Suprapubic skin (tissue), 4 donors: Measurements from ENCODE around the gene KDM4B. TPM values are rescaled to one million over a fixed set of nuclear protein-coding genes. Genes with fewer than 3 reads are reported as not detected.

Experiments used
- DNase-seq, 2 donors: peaks; one replicate each; pipeline ENCODE4 v3.0.0-alpha.2; 2019; ENCODE audit warnings: low spot score in 2 of 2
- H3K27ac ChIP-seq: fragments of 200-600 bp; sonication (generic); one replicate; pipeline ENCODE4 v1.5.1; 2019
- H3K27me3 ChIP-seq: fragments of 200-600 bp; sonication (generic); one replicate; pipeline ENCODE4 v1.5.1; 2019
- H3K36me3 ChIP-seq: fragments of 200-600 bp; sonication (generic); one replicate; pipeline ENCODE4 v1.5.1; 2019
- H3K4me1 ChIP-seq: fragments of 200-600 bp; sonication (generic); one replicate; pipeline ENCODE4 v1.5.1; 2019
- H3K4me3 ChIP-seq: fragments of 200-600 bp; sonication (generic); one replicate; pipeline ENCODE4 v1.5.1; 2019; ENCODE audit warnings: mild to moderate bottlenecking
- H3K9me3 ChIP-seq: fragments of 200-600 bp; sonication (generic); one replicate; pipeline ENCODE4 v1.5.1; 2019
- CTCF ChIP-seq, 2 donors: fragments of 200-600 bp in 1 of 2; fragments of 450-650 bp in 1 of 2; sonication (generic) in 1 of 2; IDR thresholded peaks; one replicate each; pipeline ENCODE4 v1.5.1; 2016 to 2019; ENCODE audit warnings: antibody characterized with exemption in 2 of 2, mild to moderate bottlenecking in 1 of 2, moderate library complexity in 1 of 2
- EP300 ChIP-seq: sonication (generic); formaldehyde crosslinking; IDR thresholded peaks from one replicate; pipeline ENCODE4 v1.6.1; 2017; ENCODE audit warnings: antibody characterized with exemption
- POLR2A ChIP-seq, 2 donors: fragments of 450-650 bp; IDR thresholded peaks; one replicate each; pipeline ENCODE4 v1.6.1; 2017; ENCODE audit warnings: antibody characterized with exemption in 2 of 2, mild to moderate bottlenecking in 2 of 2, moderate library complexity in 2 of 2
- POLR2AphosphoS5 ChIP-seq, 3 donors: sonication (generic); formaldehyde crosslinking; IDR thresholded peaks; one replicate each; pipeline ENCODE4 v1.6.1; 2017; ENCODE audit warnings: antibody characterized with exemption in 3 of 3
- WGBS: methylation state at CpG from one replicate; pipeline ENCODE4 v1.1.5; 2018; 5-methylcytosine and 5-hydroxymethylcytosine counted together
- total RNA-seq, 4 donors: library from RNA; depleted of rRNA; stranded (reverse); fragments of >200 nt; gene quantifications; one replicate each; pipeline ENCODE4 v1.1.0, GENCODE V29; 2016

KDM4B gene
- total RNA-seq, 4 donors from 2014 or later = 34.2 to 82.7 (median 48.7) TPM

GRCh38 chr19:5139583-5140325 lies 170.8 kb downstream of the KDM4B start:
- Histone ChIP-seq H3K27me3 (no peaks in the 10 kb centered on the region), H3K36me3 (peaks cover 100% of the 10 kb centered on the region)
- 83% methylated on average over 15 of the region's 21 CpGs for WGBS

GRCh38 chr19:5141129-5141849 lies 172.4 kb downstream of the KDM4B start:
- Histone ChIP-seq H3K27ac (no peak overlapping the region), H3K4me3 (no peak overlapping the region), H3K4me1 (peaks cover 3% of the 10 kb centered on the region), H3K36me3 (peaks cover 100% of the 10 kb centered on the region), H3K9me3 (no peaks in the 10 kb centered on the region), H3K27me3 (no peaks in the 10 kb centered on the region)
- TF ChIP-seq EP300 (no peak), POLR2A (IDR thresholded peaks at IDR 0.05) (no peak), POLR2AphosphoS5 (IDR thresholded peaks at IDR 0.05) (no peak)
- 92% methylated on average over 25 of the region's 37 CpGs for WGBS
- DNase-seq = no peak

More at GRCh38 chr19:5139583-5140325, 170.8 kb downstream of the KDM4B start:
- Histone ChIP-seq H3K9me3 (no peaks in the 10 kb centered on the region), H3K4me1 (peaks cover 2% of the 10 kb centered on the region), H3K4me3 (no peak overlapping the region), H3K27ac (no peak overlapping the region)
- DNase-seq = no peak
- no peak for TF ChIP-seq EP300
- TF ChIP-seq POLR2AphosphoS5 (IDR thresholded peaks at IDR 0.05) = no peak
- no peak for TF ChIP-seq CTCF (IDR thresholded peaks at IDR 0.05)
- no peak for TF ChIP-seq POLR2A (IDR thresholded peaks at IDR 0.05)

- no peak overlapping the region for H3K4me3 ChIP-seq
- 76% methylated on average over 6 of the region's 36 CpGs for WGBS
- DNase-seq = no peak
- peaks cover 7% of the 10 kb centered on the region for H3K4me1 ChIP-seq
- TF ChIP-seq EP300 (no peak), CTCF (IDR thresholded peaks at IDR 0.05) (no peak), POLR2AphosphoS5 (IDR thresholded peaks at IDR 0.05) (no peak), POLR2A (IDR thresholded peaks at IDR 0.05) (no peak)
- H3K27ac ChIP-seq = no peak overlapping the region
- no peaks in the 10 kb centered on the region for H3K9me3 ChIP-seq
- no peaks in the 10 kb centered on the region for H3K27me3 ChIP-seq
- peaks cover 97% of the 10 kb centered on the region for H3K36me3 ChIP-seq
Measured at GRCh38 chr19:5141850-5142724, 173.2 kb downstream of the KDM4B start.

- DNase-seq = no peak
- WGBS = 70% methylated on average over 17 of the region's 22 CpGs
- no peaks in the 10 kb centered on the region for H3K9me3 ChIP-seq
- no peak for TF ChIP-seq POLR2AphosphoS5 (IDR thresholded peaks at IDR 0.05)
- no peak for TF ChIP-seq EP300
- no peak for TF ChIP-seq POLR2A (IDR thresholded peaks at IDR 0.05)
- no peak for TF ChIP-seq CTCF (IDR thresholded peaks at IDR 0.05)
- peaks cover 12% of the 10 kb centered on the region for H3K4me1 ChIP-seq
- H3K4me3 ChIP-seq = no peak overlapping the region
- no peaks in the 10 kb centered on the region for H3K27me3 ChIP-seq
- H3K27ac ChIP-seq = no peak overlapping the region
- H3K36me3 ChIP-seq = peaks cover 94% of the 10 kb centered on the region
Measured at GRCh38 chr19:5142725-5143097, 173.8 kb downstream of the KDM4B start.

GRCh38 chr19:5143471-5144411 lies 174.8 kb downstream of the KDM4B start:
- H3K9me3 ChIP-seq = no peaks in the 10 kb centered on the region
- peaks cover 22% of the 10 kb centered on the region for H3K4me1 ChIP-seq
- no peak for TF ChIP-seq POLR2AphosphoS5 (IDR thresholded peaks at IDR 0.05)
- no peak for TF ChIP-seq CTCF (IDR thresholded peaks at IDR 0.05)
- TF ChIP-seq EP300 = no peak
- no peak for TF ChIP-seq POLR2A (IDR thresholded peaks at IDR 0.05)
- no peak overlapping the region for H3K4me3 ChIP-seq
- DNase-seq = no peak
- no peak overlapping the region for H3K27ac ChIP-seq
- no peaks in the 10 kb centered on the region for H3K27me3 ChIP-seq
- WGBS = 91% methylated on average over 40 of the region's 51 CpGs
- H3K36me3 ChIP-seq = peaks cover 85% of the 10 kb centered on the region
